Measurements from ENCODE around the gene PCGF1.

Gene PCGF1

GRCh38 chr2:74503506-74504475 is 3.7 kb downstream of the PCGF1 start:
- DNase-seq (ENCODE audit: low read depth): no peak
- TF ChIP-seq CTCF (IDR thresholded peaks at IDR 0.05; ENCODE audit: control insufficient read depth, insufficient read depth, low read depth, low read length, missing control alignments): no peak
- peak overlapping the region; percentile 65 for H3K4me3 ChIP-seq (ENCODE audit: control insufficient read depth, low read depth, low read length)

- peak; percentile 34 for DNase-seq (ENCODE audit: low read depth)
- peak overlapping the region; percentile 65 for H3K4me3 ChIP-seq (ENCODE audit: control insufficient read depth, low read depth, low read length)
- TF ChIP-seq CTCF (IDR thresholded peaks at IDR 0.05; ENCODE audit: control insufficient read depth, insufficient read depth, low read depth, low read length, missing control alignments): peak; percentile 34
Observed at GRCh38 chr2:74502720-74503505, 4.6 kb downstream of the PCGF1 start.

- TF ChIP-seq CTCF (IDR thresholded peaks at IDR 0.05; ENCODE audit: control insufficient read depth, insufficient read depth, low read depth, low read length, missing control alignments): no peak
- peak overlapping the region; percentile 65 for H3K4me3 ChIP-seq (ENCODE audit: control insufficient read depth, low read depth, low read length)
Observed at GRCh38 chr2:74502147-74502719, 5.3 kb downstream of the PCGF1 start.

GRCh38 chr2:74501335-74502071 is 6.0 kb downstream of the PCGF1 start:
- TF ChIP-seq CTCF (IDR thresholded peaks at IDR 0.05; ENCODE audit: control insufficient read depth, insufficient read depth, low read depth, low read length, missing control alignments): no peak
- DNase-seq (ENCODE audit: low read depth): no peak
- H3K4me3 ChIP-seq (ENCODE audit: control insufficient read depth, low read depth, low read length): no peak overlapping the region

More at GRCh38 chr2:74502147-74502719, 5.3 kb downstream of the PCGF1 start:
- no peak for DNase-seq (ENCODE audit: low read depth)

GRCh38 chr2:74500578-74500946 is 6.9 kb downstream of the PCGF1 start:
- no peak for TF ChIP-seq CTCF (IDR thresholded peaks at IDR 0.05; ENCODE audit: control insufficient read depth, insufficient read depth, low read depth, low read length, missing control alignments)
- H3K4me3 ChIP-seq (ENCODE audit: control insufficient read depth, low read depth, low read length): no peak overlapping the region
- DNase-seq (ENCODE audit: low read depth): no peak

Measured in AG09309 (cell line).